NCI-H1092 treated with DMSO at 0.1 percent for 48 hours (cell line): ENCODE measurements around the gene GLYATL1B.
"Not testable (repeated sequence)": the region's sequence is repeated elsewhere in the genome, so short reads cannot be mapped to it uniquely, and the experiment has no call there.

Experiments
- DNase-seq: peaks from one replicate; lab custom pipeline; 2025; lab: John Stamatoyannopoulos, UW

GLYATL1B gene

GRCh38 chr11:59086007-59086406 lies at the start of gene GLYATL1B:
Gene GLYATL1B (plus strand): TSS chr11:59086307. CDS start chr11:59086307, 0 bp downstream.
- DNase-seq: not testable (repeated sequence)

- not testable (repeated sequence) for DNase-seq
Observed at GRCh38 chr11:59036542-59036941, 49.6 kb upstream of the GLYATL1B start.

GRCh38 chr11:59037434-59037833 lies 48.7 kb upstream of the GLYATL1B start:
- not testable (repeated sequence) for DNase-seq

- peak; percentile 64 for DNase-seq
Observed at GRCh38 chr11:59040607-59041006, 45.5 kb upstream of the GLYATL1B start.

GRCh38 chr11:59051383-59051782 lies 34.7 kb upstream of the GLYATL1B start:
- DNase-seq: not testable (repeated sequence)

GRCh38 chr11:59052355-59052754 lies 33.8 kb upstream of the GLYATL1B start:
- not testable (repeated sequence) for DNase-seq

GRCh38 chr11:59053387-59053786 lies 32.7 kb upstream of the GLYATL1B start:
- no peak for DNase-seq

GRCh38 chr11:59058120-59059033 lies 27.7 kb upstream of the GLYATL1B start:
- peak; percentile 93 for DNase-seq

GRCh38 chr11:59060096-59060495 lies 26.0 kb upstream of the GLYATL1B start:
- DNase-seq: not testable (repeated sequence)

GRCh38 chr11:59062602-59063529 lies 23.2 kb upstream of the GLYATL1B start:
- DNase-seq: no peak

- DNase-seq: not testable (repeated sequence)
Observed at GRCh38 chr11:59063996-59064727, 21.9 kb upstream of the GLYATL1B start.

GRCh38 chr11:59069087-59069486 lies 17.0 kb upstream of the GLYATL1B start:
- DNase-seq: no peak

GRCh38 chr11:59076876-59077571 lies 9.1 kb upstream of the GLYATL1B start:
- no peak for DNase-seq

GRCh38 chr11:59078435-59078834 lies 7.7 kb upstream of the GLYATL1B start:
- DNase-seq: no peak

- DNase-seq: no peak
Observed at GRCh38 chr11:59079086-59079485, 7.0 kb upstream of the GLYATL1B start.

GRCh38 chr11:59080421-59080820 lies 5.7 kb upstream of the GLYATL1B start:
- not testable (repeated sequence) for DNase-seq

- DNase-seq: not testable (repeated sequence)
Observed at GRCh38 chr11:59081430-59082020, 4.6 kb upstream of the GLYATL1B start.

- DNase-seq: no peak
Observed at GRCh38 chr11:59088162-59088561, 2.1 kb downstream of the GLYATL1B start.

- DNase-seq: not testable (repeated sequence)
Observed at GRCh38 chr11:59093576-59093975, 7.5 kb downstream of the GLYATL1B start.

- not testable (repeated sequence) for DNase-seq
Observed at GRCh38 chr11:59095225-59095624, 9.1 kb downstream of the GLYATL1B start.
